Fibroblast of lung (primary cell): ENCODE results near the gene CDH12.

Experiments used
- EZH2 ChIP-seq: IDR thresholded peaks from 2 replicates; pipeline ENCODE4 v1.5.1; 2012; ENCODE audit warnings: low read length, control low read depth, mild to moderate bottlenecking; ENCODE audit errors: missing control alignments
- TF ChIP-seq, protein P1 (sequence below), 2 donors: IDR thresholded peaks in 1 of 2; conservative IDR thresholded peaks in 1 of 2; 1 replicate in 1 of 2; 2 replicates in 1 of 2; pipeline ENCODE4 v1.5.1; 2011 to 2012; ENCODE audit warnings: low read length in 2 of 2, control low read depth in 1 of 2, inconsistent platforms in 1 of 2, low read depth in 1 of 2, mild to moderate bottlenecking in 1 of 2

- TF ChIP-seq, protein P1, sequence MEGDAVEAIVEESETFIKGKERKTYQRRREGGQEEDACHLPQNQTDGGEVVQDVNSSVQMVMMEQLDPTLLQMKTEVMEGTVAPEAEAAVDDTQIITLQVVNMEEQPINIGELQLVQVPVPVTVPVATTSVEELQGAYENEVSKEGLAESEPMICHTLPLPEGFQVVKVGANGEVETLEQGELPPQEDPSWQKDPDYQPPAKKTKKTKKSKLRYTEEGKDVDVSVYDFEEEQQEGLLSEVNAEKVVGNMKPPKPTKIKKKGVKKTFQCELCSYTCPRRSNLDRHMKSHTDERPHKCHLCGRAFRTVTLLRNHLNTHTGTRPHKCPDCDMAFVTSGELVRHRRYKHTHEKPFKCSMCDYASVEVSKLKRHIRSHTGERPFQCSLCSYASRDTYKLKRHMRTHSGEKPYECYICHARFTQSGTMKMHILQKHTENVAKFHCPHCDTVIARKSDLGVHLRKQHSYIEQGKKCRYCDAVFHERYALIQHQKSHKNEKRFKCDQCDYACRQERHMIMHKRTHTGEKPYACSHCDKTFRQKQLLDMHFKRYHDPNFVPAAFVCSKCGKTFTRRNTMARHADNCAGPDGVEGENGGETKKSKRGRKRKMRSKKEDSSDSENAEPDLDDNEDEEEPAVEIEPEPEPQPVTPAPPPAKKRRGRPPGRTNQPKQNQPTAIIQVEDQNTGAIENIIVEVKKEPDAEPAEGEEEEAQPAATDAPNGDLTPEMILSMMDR (conservative IDR thresholded peaks at IDR 0.05 in 1 of 2, IDR thresholded peaks at IDR 0.05 in 1 of 2; ENCODE audit: low read depth in 1 of 2, low read length in 2 of 2), result no peak
- no peak for TF ChIP-seq EZH2
Observed at GRCh38 chr5:21809611-21810010, 1043.5 kb downstream of the CDH12 start.
